MCF 10A (cell line): ENCODE results near the gene CBY2. TPM values are rescaled to one million over a fixed set of nuclear protein-coding genes. Genes with fewer than 3 reads are reported as not detected.
A peak's percentile ranks its signal among the peaks of the same experiment; 100 is the strongest.

Experiments used
- BruUV-seq: library from RNA; stranded (reverse); fragments of 400-500 nt; replicated peaks from 2 replicates; lab custom pipeline; 2021; lab: Mats Ljungman, UMichigan
- CTCF ChIA-PET: fragments of 300-600 bp; sonication (Branson Sonifier 250); formaldehyde crosslinking; extraction: SDS; loops from one replicate; lab custom pipeline; 2021; ENCODE audit warnings: antibody characterized with exemption, inconsistent platforms; lab: Yijun Ruan, JAX
- POLR2A ChIA-PET: fragments of 300-600, 350-650 bp; sonication (Branson Sonifier 250); formaldehyde crosslinking; extraction: SDS; loops from one replicate; lab custom pipeline; 2020; ENCODE audit warnings: antibody characterized with exemption, inconsistent platforms; lab: Yijun Ruan, JAX
- DNase-seq: peaks from one replicate; pipeline ENCODE4 v3.0.0-alpha.2; 2018; ENCODE audit not compliant: unreplicated experiment
- H3K27ac Mint-ChIP-seq: one replicate; pipeline ENCODE4 v1.8.0; 2022; ENCODE audit warnings: mild to moderate bottlenecking, low read depth, mixed read lengths; ENCODE audit not compliant: unreplicated experiment
- H3K27me3 Mint-ChIP-seq: one replicate; pipeline ENCODE4 v1.8.0; 2022; ENCODE audit warnings: mixed read lengths; ENCODE audit not compliant: insufficient read depth, unreplicated experiment
- H3K36me3 Mint-ChIP-seq: one replicate; pipeline ENCODE4 v1.8.0; 2022; ENCODE audit warnings: mild to moderate bottlenecking, moderate library complexity, mixed read lengths; ENCODE audit not compliant: insufficient read depth, unreplicated experiment
- H3K4me1 Mint-ChIP-seq: one replicate; pipeline ENCODE4 v1.8.0; 2022; ENCODE audit warnings: mixed read lengths; ENCODE audit not compliant: insufficient read depth, unreplicated experiment
- H3K4me3 Mint-ChIP-seq: one replicate; pipeline ENCODE4 v1.8.0; 2022; ENCODE audit warnings: mild to moderate bottlenecking, moderate library complexity, mixed read lengths; ENCODE audit not compliant: unreplicated experiment
- H3K9me3 Mint-ChIP-seq: one replicate; pipeline ENCODE4 v1.8.0; 2022; ENCODE audit warnings: mixed read lengths; ENCODE audit not compliant: unreplicated experiment
- CTCF ChIP-seq: fragments of 200-600 bp; IDR thresholded peaks from one replicate; pipeline ENCODE4 v1.8.0; 2022; ENCODE audit warnings: antibody characterized with exemption, mild to moderate bottlenecking; ENCODE audit not compliant: unreplicated experiment
- intact Hi-C: fragments of 100-400 bp; cut with micrococcal nuclease; formaldehyde crosslinking; loops from 2 replicates; pipeline ENCODE4 v1.14.1; 2022
- total RNA-seq: library from RNA; stranded (reverse); gene quantifications from 2 replicates; pipeline ENCODE4 v1.2.3, GENCODE V29; 2022

CBY2 gene
- total RNA-seq, 1 experiment from 2014 or later = not detected

DNA sequence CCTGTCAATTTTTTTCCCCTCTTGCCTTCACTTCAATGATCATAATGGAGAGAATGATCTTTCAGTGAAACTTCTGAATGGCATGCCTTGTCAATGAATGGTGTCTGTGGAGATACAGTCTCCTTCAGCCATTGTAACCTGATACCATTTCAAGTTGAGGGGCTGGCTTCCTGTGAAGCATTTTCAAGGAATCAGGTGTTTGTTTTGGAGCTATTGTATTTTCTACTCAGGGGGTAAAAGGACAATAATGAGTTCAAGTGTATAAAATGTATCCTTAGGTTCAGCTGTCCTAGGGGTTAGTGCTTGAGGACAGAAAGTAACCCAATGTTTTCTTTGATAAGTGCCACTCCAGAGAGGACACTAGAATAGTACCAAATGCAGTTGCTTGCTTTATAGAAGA lies 23.8 kb upstream of the CBY2 start:
- Mint-ChIP-seq H3K4me1 (peaks cover 6% of the 10 kb centered on the region), H3K4me3 (no peak overlapping the region), H3K27me3 (peaks cover 14% of the 10 kb centered on the region), H3K36me3 (no peaks in the 10 kb centered on the region), H3K9me3 (no peaks in the 10 kb centered on the region), H3K27ac (no peak overlapping the region)
- TF ChIP-seq CTCF = no peak
- no peak for DNase-seq
- BruUV-seq = no TSS peak
- POLR2A ChIA-PET = no interaction called here
- intact Hi-C loops = no loop called here
- CTCF ChIA-PET = no interaction called here

DNA sequence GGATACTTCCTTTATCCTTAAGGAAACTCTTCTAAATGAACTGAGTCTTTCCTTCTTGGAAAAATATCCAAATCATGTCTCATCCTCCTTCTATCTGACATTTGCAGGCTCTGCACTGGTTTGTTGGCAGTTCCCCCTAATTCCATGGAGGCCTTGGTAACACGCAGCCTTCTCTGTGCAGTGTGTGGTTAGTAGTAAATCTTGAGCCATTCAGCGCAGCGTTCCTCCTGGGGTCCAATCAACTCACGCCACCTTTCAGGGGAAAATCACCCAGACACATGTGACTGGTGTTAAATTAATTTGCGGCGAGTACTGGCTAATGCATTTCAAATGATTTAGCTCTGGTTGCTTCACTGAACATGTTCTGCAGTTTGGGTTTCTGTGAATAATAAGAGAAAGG lies 21.0 kb upstream of the CBY2 start:
- no peaks in the 10 kb centered on the region for H3K36me3 Mint-ChIP-seq
- no peaks in the 10 kb centered on the region for H3K4me1 Mint-ChIP-seq
- TF ChIP-seq CTCF = no peak
- CTCF ChIA-PET = no interaction called here
- peaks cover 42% of the 10 kb centered on the region for H3K27me3 Mint-ChIP-seq
- no peaks in the 10 kb centered on the region for H3K9me3 Mint-ChIP-seq
- intact Hi-C loops = no loop called here
- POLR2A ChIA-PET = no interaction called here
- DNase-seq = no peak
- no peak overlapping the region for H3K27ac Mint-ChIP-seq
- H3K4me3 Mint-ChIP-seq = no peak overlapping the region
- no TSS peak for BruUV-seq

DNA sequence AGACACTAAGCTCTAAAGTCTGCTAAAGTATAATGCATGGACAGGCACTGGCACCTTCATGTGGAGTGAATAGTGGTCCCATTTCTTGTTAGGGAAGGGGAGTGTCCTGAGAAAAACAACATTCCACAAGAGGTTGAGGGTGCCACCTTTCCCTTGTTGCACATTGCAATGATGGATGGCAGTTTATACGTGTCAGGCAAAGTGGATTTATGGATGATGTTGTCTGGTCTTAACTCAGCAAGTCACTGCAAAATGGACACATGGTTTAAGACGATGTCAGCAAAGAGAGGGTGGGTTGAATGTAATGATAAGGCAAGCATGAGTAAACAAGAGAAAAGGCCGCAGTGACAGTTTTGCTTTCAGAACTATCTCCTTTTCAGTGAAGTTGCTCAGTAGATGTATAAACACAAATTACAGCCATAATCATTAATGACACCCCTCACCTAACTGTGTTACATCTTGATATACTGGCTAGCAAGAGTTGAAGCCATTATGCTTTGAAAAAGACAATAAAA lies 19.6 kb upstream of the CBY2 start:
- TF ChIP-seq CTCF = no peak
- H3K4me1 Mint-ChIP-seq = no peaks in the 10 kb centered on the region
- H3K36me3 Mint-ChIP-seq = no peaks in the 10 kb centered on the region
- H3K27ac Mint-ChIP-seq = no peak overlapping the region
- H3K4me3 Mint-ChIP-seq = no peak overlapping the region
- no peak for DNase-seq
- no TSS peak for BruUV-seq
- H3K9me3 Mint-ChIP-seq = no peaks in the 10 kb centered on the region
- peaks cover 47% of the 10 kb centered on the region for H3K27me3 Mint-ChIP-seq
- CTCF ChIA-PET = interaction anchor here (0.7 to 2.6 kb wide), 3 partner anchors 9 to 60 kb away, joined by 3 to 9 read pairs (median 3); no protein-coding TSS in a partner anchor
- POLR2A ChIA-PET = no interaction called here
- intact Hi-C loops = no loop called here

GRCh38 chr13:45683701-45684100 lies 18.4 kb upstream of the CBY2 start:
- no TSS peak for BruUV-seq
- DNase-seq = no peak
- Mint-ChIP-seq H3K27me3 (peaks cover 52% of the 10 kb centered on the region), H3K9me3 (no peaks in the 10 kb centered on the region), H3K36me3 (no peaks in the 10 kb centered on the region), H3K4me1 (no peaks in the 10 kb centered on the region), H3K27ac (no peak overlapping the region), H3K4me3 (no peak overlapping the region)
- TF ChIP-seq CTCF = peak; percentile 9
- CTCF ChIA-PET = interaction anchor here (0.9 to 2.6 kb wide), 3 partner anchors 10 to 61 kb away, joined by 3 to 9 read pairs (median 4); no protein-coding TSS in a partner anchor
- POLR2A ChIA-PET = interaction anchor here (0.7 to 1.2 kb wide), 2 partner anchors 13 to 21 kb away, joined by 4 read pairs; no protein-coding TSS in a partner anchor
- intact Hi-C loops = no loop called here
